Hepatocyte (in vitro differentiated cells): ENCODE measurements around the gene ARL17A.
"Not testable (repeated sequence)": the region's sequence is repeated elsewhere in the genome, so short reads cannot be mapped to it uniquely, and the experiment has no call there.

Experiments
- CTCF ChIP-seq: fragments of 200-600 bp; sonication (generic); IDR thresholded peaks from 2 replicates; pipeline ENCODE4 v1.5.1; 2016; ENCODE audit warnings: antibody characterized with exemption, mild to moderate bottlenecking; ENCODE audit not compliant: poor library complexity
- EZH2 ChIP-seq: fragments of 200-600 bp; sonication (generic); IDR thresholded peaks from 2 replicates; pipeline ENCODE4 v1.6.1; 2016; ENCODE audit warnings: antibody characterized with exemption, mild to moderate bottlenecking, borderline replicate concordance

- TF ChIP-seq CTCF, EZH2: not testable (repeated sequence)
These were observed 49.4 kb upstream of the ARL17A start for GRCh38 chr17:46628753-46629436.
